PC-9 (cell line): ENCODE results near the gene KNCN. TPM values are rescaled to one million over a fixed set of nuclear protein-coding genes. Genes with fewer than 3 reads are reported as not detected.

Source experiments
- BruUV-seq: library from RNA; stranded (reverse); fragments of 400-500 nt; replicated peaks from 2 replicates; lab custom pipeline; 2021; lab: Mats Ljungman, UMichigan
- CTCF ChIA-PET: fragments of 300-600 bp; sonication (Branson Sonifier 250); formaldehyde crosslinking; loops from one replicate; lab custom pipeline; 2022; ENCODE audit warnings: antibody characterized with exemption; lab: Charles Lee
- POLR2A ChIA-PET: fragments of 300-600 bp; sonication (Branson Sonifier 250); formaldehyde crosslinking; loops from one replicate; lab custom pipeline; 2022; ENCODE audit warnings: antibody characterized with exemption; ENCODE audit not compliant: unreplicated experiment; lab: Charles Lee
- DNase-seq, 2 experiments: peaks; one replicate each; pipeline versions ENCODE4 v3.0.0 to v3.0.0-alpha.2; 2015 to 2022; ENCODE audit warnings: mixed read lengths in 1 of 2
- H2AFZ ChIP-seq: fragments of 200-600 bp; sonication (generic); 2 replicates; pipeline ENCODE4 v1.8.1; 2017; ENCODE audit warnings: antibody characterized with exemption
- H3F3A ChIP-seq: fragments of 200-600 bp; sonication (generic); 2 replicates; pipeline ENCODE4 v1.8.1; 2017; ENCODE audit warnings: antibody characterized with exemption, mild to moderate bottlenecking, low read depth; ENCODE audit not compliant: insufficient read depth
- H3K27ac ChIP-seq: fragments of 200-600 bp; sonication (generic); 2 replicates; pipeline ENCODE4 v1.6.1; 2016; ENCODE audit warnings: mixed run types
- H3K27me3 ChIP-seq: fragments of 200-600 bp; sonication (generic); 2 replicates; pipeline ENCODE4 v1.6.1; 2016; ENCODE audit warnings: low read depth, mixed run types; ENCODE audit not compliant: insufficient read depth
- H3K36me3 ChIP-seq: fragments of 200-600 bp; sonication (generic); 2 replicates; pipeline ENCODE4 v1.6.1; 2016; ENCODE audit warnings: low read depth, mixed run types
- H3K4me1 ChIP-seq: fragments of 200-600 bp; sonication (generic); replicated peaks from 2 replicates; pipeline ENCODE4 v1.6.1; 2016; ENCODE audit warnings: mixed run types; ENCODE audit not compliant: insufficient read depth
- H3K4me2 ChIP-seq: fragments of 200-600 bp; sonication (generic); 2 replicates; pipeline ENCODE4 v1.6.1; 2017; ENCODE audit warnings: mixed run types
- H3K4me3 ChIP-seq: fragments of 200-600 bp; sonication (generic); 2 replicates; pipeline ENCODE4 v1.6.1; 2016; ENCODE audit warnings: mixed run types
- H3K79me2 ChIP-seq: fragments of 200-600 bp; sonication (generic); 2 replicates; pipeline ENCODE4 v1.6.1; 2017; ENCODE audit warnings: low read depth, mixed run types
- H3K9me2 ChIP-seq: fragments of 200-600 bp; sonication (generic); 2 replicates; pipeline ENCODE4 v1.8.1; 2017; ENCODE audit warnings: mild to moderate bottlenecking; ENCODE audit not compliant: insufficient read depth
- H3K9me3 ChIP-seq: fragments of 200-600 bp; sonication (generic); 2 replicates; pipeline ENCODE4 v1.8.1; 2016; ENCODE audit warnings: low read depth; ENCODE audit not compliant: insufficient read depth
- H4K20me1 ChIP-seq: fragments of 200-600 bp; sonication (generic); 2 replicates; pipeline ENCODE4 v1.8.1; 2017; ENCODE audit not compliant: insufficient read depth
- EZH2 ChIP-seq: fragments of 200-600 bp; sonication (generic); IDR thresholded peaks from 2 replicates; pipeline ENCODE4 v1.8.0; 2017; ENCODE audit warnings: antibody characterized with exemption, low read depth
- intact Hi-C: fragments of 100-400 bp; cut with micrococcal nuclease; formaldehyde crosslinking; loops from one replicate; pipeline ENCODE4 v1.10.0; 2022; ENCODE audit not compliant: unreplicated experiment
- total RNA-seq: library from RNA; stranded (reverse); gene quantifications from 2 replicates; pipeline ENCODE4 v1.2.3, GENCODE V29; 2021
- TF ChIP-seq, protein P1 (sequence below): fragments of 200-600 bp; sonication (generic); conservative IDR thresholded peaks from 2 replicates; pipeline ENCODE4 v1.6.1; 2017; ENCODE audit warnings: mixed run types, antibody characterized with exemption, mild to moderate bottlenecking, moderate library complexity

KNCN gene
- total RNA-seq, 1 experiment from 2014 or later = not detected

DNA sequence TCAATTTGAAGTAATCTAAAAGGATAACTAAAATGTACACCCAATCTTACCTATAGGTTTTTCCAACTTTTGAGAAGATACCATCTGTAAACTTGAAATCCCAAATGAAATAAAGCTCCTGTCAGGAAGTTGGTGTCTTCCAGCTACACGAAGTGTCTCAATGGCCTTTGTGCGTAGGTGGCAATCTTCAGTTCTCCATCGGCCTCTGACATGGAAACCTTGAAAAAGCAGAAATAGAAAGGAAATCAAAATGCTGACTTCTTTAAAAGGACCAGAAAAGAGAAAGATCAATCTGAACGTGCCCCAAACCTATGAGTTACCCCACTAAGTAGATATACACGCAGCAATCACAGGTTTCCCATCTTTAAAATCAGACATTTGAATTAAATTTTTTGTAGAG, 42.6 kb upstream of the KNCN start:
- ChIA-PET CTCF (no interaction called here), POLR2A (interaction anchor here (0.6 kb wide), 1 partner anchor 22 kb away, joined by 5 read pairs; the partner anchor contains the start of gene MOB3C)
- no peak for DNase-seq
- Histone ChIP-seq H3K27me3 (no peaks in the 10 kb centered on the region), H2AFZ (no peak overlapping the region), H3K36me3 (peaks cover 27% of the 10 kb centered on the region), H4K20me1 (no peaks in the 10 kb centered on the region), H3K4me1 (no peaks in the 10 kb centered on the region), H3K9me3 (no peaks in the 10 kb centered on the region), H3K79me2 (peaks cover 7% of the 10 kb centered on the region; the same call in 1 of the 2 replicates), H3K4me3 (no peak overlapping the region), H3F3A (no peaks in the 10 kb centered on the region), H3K9me2 (no peaks in the 10 kb centered on the region), H3K4me2 (no peak overlapping the region), H3K27ac (no peak overlapping the region)
- no TSS peak for BruUV-seq
- no peak for TF ChIP-seq EZH2
- TF ChIP-seq, protein P1, sequence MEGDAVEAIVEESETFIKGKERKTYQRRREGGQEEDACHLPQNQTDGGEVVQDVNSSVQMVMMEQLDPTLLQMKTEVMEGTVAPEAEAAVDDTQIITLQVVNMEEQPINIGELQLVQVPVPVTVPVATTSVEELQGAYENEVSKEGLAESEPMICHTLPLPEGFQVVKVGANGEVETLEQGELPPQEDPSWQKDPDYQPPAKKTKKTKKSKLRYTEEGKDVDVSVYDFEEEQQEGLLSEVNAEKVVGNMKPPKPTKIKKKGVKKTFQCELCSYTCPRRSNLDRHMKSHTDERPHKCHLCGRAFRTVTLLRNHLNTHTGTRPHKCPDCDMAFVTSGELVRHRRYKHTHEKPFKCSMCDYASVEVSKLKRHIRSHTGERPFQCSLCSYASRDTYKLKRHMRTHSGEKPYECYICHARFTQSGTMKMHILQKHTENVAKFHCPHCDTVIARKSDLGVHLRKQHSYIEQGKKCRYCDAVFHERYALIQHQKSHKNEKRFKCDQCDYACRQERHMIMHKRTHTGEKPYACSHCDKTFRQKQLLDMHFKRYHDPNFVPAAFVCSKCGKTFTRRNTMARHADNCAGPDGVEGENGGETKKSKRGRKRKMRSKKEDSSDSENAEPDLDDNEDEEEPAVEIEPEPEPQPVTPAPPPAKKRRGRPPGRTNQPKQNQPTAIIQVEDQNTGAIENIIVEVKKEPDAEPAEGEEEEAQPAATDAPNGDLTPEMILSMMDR = no peak
- intact Hi-C loops = no loop called here

DNA sequence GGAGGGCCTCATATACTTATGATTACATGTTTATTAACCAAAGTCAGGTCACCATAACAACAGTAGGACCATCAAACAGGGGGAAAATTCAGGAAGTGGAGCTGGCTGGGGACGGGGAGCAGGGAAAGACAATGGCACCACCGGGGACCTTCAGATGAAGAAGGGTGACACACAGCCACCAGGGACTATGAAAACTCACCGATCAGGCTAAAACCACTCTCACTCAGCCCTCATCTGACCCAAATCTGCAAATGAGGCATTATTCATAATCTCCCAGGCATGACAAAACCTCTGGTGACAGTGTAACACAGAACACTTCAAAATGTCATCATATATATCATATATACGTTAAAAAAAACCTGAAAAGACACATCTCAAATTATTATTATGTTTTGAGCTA, 41.4 kb upstream of the KNCN start:
- BruUV-seq = no TSS peak
- Histone ChIP-seq H3K9me2 (no peaks in the 10 kb centered on the region), H3K27me3 (no peaks in the 10 kb centered on the region), H3K4me1 (no peaks in the 10 kb centered on the region), H2AFZ (no peak overlapping the region), H3K36me3 (peaks cover 27% of the 10 kb centered on the region), H4K20me1 (no peaks in the 10 kb centered on the region), H3F3A (no peaks in the 10 kb centered on the region), H3K9me3 (no peaks in the 10 kb centered on the region), H3K27ac (no peak overlapping the region), H3K4me2 (no peak overlapping the region), H3K79me2 (peaks cover 5% of the 10 kb centered on the region; the same call in 1 of the 2 replicates), H3K4me3 (no peak overlapping the region)
- ChIA-PET CTCF (no interaction called here), POLR2A (no interaction called here)
- no peak for DNase-seq
- TF ChIP-seq, protein P1 = no peak
- TF ChIP-seq EZH2 = no peak
- intact Hi-C loops = no loop called here

DNA sequence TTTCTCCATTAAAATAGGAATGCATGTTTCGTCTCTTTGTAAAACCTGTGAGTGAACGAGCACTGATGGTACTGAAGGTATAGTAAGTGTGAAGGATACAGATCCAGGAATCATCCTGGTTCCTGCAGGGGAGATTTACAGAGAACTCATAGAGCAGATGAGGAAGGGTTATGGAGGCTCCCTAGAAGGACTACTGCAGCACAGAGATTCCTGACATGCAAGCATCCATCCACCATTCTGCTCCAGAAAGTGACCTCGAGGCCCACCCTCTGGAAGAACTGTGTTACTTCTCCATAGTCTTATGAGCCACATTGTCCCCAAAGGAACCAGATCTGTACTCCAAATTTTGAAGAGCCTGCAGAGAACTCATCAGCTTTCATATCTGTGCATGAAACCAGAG, 38.1 kb upstream of the KNCN start:
- Histone ChIP-seq H4K20me1 (no peaks in the 10 kb centered on the region), H3K36me3 (peaks cover 24% of the 10 kb centered on the region), H3K27me3 (no peaks in the 10 kb centered on the region), H3K4me3 (no peak overlapping the region), H3K27ac (no peak overlapping the region), H3K9me3 (no peaks in the 10 kb centered on the region), H2AFZ (no peak overlapping the region), H3F3A (no peaks in the 10 kb centered on the region), H3K4me2 (no peak overlapping the region), H3K79me2 (no peaks in the 10 kb centered on the region), H3K4me1 (no peaks in the 10 kb centered on the region), H3K9me2 (no peaks in the 10 kb centered on the region)
- ChIA-PET POLR2A (interaction anchor here (0.7 kb wide), 1 partner anchor 169 kb away, joined by 6 read pairs; no protein-coding TSS in a partner anchor), CTCF (interaction anchor here (0.6 kb wide), 1 partner anchor 221 kb away, joined by 3 read pairs; no protein-coding TSS in a partner anchor)
- intact Hi-C loops = no loop called here
- BruUV-seq = no TSS peak
- TF ChIP-seq EZH2 = no peak
- TF ChIP-seq, protein P1 = no peak
- no peak for DNase-seq
